Uterus (tissue), 2 donors: ENCODE results near the gene FOXC2.

ENCODE experiments used
- CTCF ChIP-seq, 4 experiments: fragments of 200-600 bp in 2 of 4; fragments of 450-650 bp in 2 of 4; sonication (generic) in 2 of 4; IDR thresholded peaks; one replicate each; pipeline ENCODE4 v1.5.1; 2016 to 2019; ENCODE audit warnings: antibody characterized with exemption in 4 of 4, mild to moderate bottlenecking in 2 of 4, moderate library complexity in 1 of 4
- POLR2A ChIP-seq, 2 donors: fragments of 450-650 bp; IDR thresholded peaks; one replicate each; pipeline ENCODE4 v1.6.1; 2016; ENCODE audit warnings: antibody characterized with exemption in 2 of 2, mild to moderate bottlenecking in 1 of 2, moderate library complexity in 1 of 2

DNA sequence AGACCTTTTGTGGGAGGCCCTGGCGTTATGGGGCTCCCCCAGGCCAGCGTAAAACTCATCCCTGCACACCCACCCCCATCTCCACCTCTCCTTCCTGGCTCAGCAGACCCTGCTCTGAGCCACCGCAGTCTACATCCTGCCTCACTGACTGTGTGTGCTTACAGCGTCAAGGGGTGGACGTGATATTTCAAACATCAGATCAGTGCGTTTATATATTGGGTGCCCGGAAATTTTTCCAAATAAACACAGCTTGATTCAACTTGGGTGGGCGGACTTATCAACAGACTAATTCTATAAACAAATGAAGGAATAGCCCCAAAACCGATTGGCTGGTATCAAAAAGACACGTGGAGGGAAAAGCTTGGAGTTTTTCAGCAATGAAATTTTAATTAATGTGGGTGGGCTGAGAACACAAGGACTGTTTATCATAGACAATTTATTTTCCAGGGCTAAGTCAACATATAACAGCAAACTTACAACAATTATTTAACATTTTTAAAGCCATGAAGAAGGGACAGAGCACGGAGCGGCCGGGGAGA, 11.5 kb downstream of the FOXC2 start, which contains the start of gene FOXL1:
- TF ChIP-seq CTCF (IDR thresholded peaks at IDR 0.05) (no peak), POLR2A (IDR thresholded peaks at IDR 0.05) (no peak)
